ENCODE data around the gene BIRC2. TPM values are rescaled to one million over a fixed set of nuclear protein-coding genes. Genes with fewer than 3 reads are reported as not detected.
A peak's percentile ranks its signal among the peaks of the same experiment; 100 is the strongest.
"Not testable (repeated sequence)": the region's sequence is repeated elsewhere in the genome, so short reads cannot be mapped to it uniquely, and the experiment has no call there.

BIRC2 gene
- 10 to 100 TPM; 11.1 to 17.5 TPM for polyA plus RNA-seq

GRCh38 chr11:102346748-102347461, at the start of gene BIRC2:
TSS of gene BIRC2 (plus strand) at chr11:102347214. CDS start at chr11:102349855, 2,641 bp downstream.
- Histone ChIP-seq H3K9me3 (ENCODE audit: control insufficient read depth in 2 of 2, insufficient read depth in 1 of 2, low read depth in 1 of 2, low read length in 1 of 2) (no peaks in the 10 kb centered on the region), H3K4me1 (ENCODE audit: control insufficient read depth in 2 of 2, insufficient read depth in 2 of 2, low read length in 1 of 2) (no peaks in the 10 kb centered on the region), H3K4me3 (ENCODE audit: low read depth in 1 of 2, low read length in 2 of 2) (peak within 1 kb of the TSS; percentile 70 to 71), H3K27ac (ENCODE audit: low read depth in 2 of 2, low read length in 1 of 2) (peak within 1 kb of the TSS; percentile 97 to 99), H3K27me3 (ENCODE audit: control insufficient read depth in 1 of 2, insufficient read depth in 2 of 2, low read length in 2 of 2) (no peaks in the 10 kb centered on the region), H3K36me3 (ENCODE audit: control insufficient read depth in 2 of 2, insufficient read depth in 2 of 2, low read length in 1 of 2) (no peaks in the 10 kb centered on the region)
- WGBS, 2 donors: 0% methylated on average over 67 to 77 of the region's 77 CpGs

- not testable (repeated sequence) for H3K27ac ChIP-seq (ENCODE audit: low read depth in 2 of 2, low read length in 1 of 2); H3K36me3 ChIP-seq (ENCODE audit: control insufficient read depth in 2 of 2, insufficient read depth in 2 of 2, low read length in 1 of 2); H3K4me3 ChIP-seq (ENCODE audit: low read depth in 1 of 2, low read length in 2 of 2); H3K27me3 ChIP-seq (ENCODE audit: control insufficient read depth in 1 of 2, insufficient read depth in 2 of 2, low read length in 2 of 2); H3K9me3 ChIP-seq (ENCODE audit: control insufficient read depth in 2 of 2, insufficient read depth in 1 of 2, low read depth in 1 of 2, low read length in 1 of 2); H3K4me1 ChIP-seq (ENCODE audit: control insufficient read depth in 2 of 2, insufficient read depth in 2 of 2, low read length in 1 of 2)
- 53 to 65% methylated on average over 2 of the region's 2 CpGs for WGBS, 2 donors
Observed at GRCh38 chr11:102300837-102301236, 46.2 kb upstream of the BIRC2 start.

GRCh38 chr11:102302241-102302640, 44.8 kb upstream of the BIRC2 start:
- no peaks in the 10 kb centered on the region for H3K27me3 ChIP-seq (ENCODE audit: control insufficient read depth in 1 of 2, insufficient read depth in 2 of 2, low read length in 2 of 2)
- no peaks in the 10 kb centered on the region for H3K36me3 ChIP-seq (ENCODE audit: control insufficient read depth in 2 of 2, insufficient read depth in 2 of 2, low read length in 1 of 2)
- 84 to 85% methylated on average over 1 of the region's 1 CpG for WGBS, 2 donors
- H3K9me3 ChIP-seq (ENCODE audit: control insufficient read depth in 2 of 2, insufficient read depth in 1 of 2, low read depth in 1 of 2, low read length in 1 of 2): peaks cover 0 to 6% of the 10 kb centered on the region in 2 donors
- H3K4me1 ChIP-seq (ENCODE audit: control insufficient read depth in 2 of 2, insufficient read depth in 2 of 2, low read length in 1 of 2): peaks cover 0 to 7% of the 10 kb centered on the region in 2 donors
- no peak overlapping the region for H3K4me3 ChIP-seq (ENCODE audit: low read depth in 1 of 2, low read length in 2 of 2)
- H3K27ac ChIP-seq (ENCODE audit: low read depth in 2 of 2, low read length in 1 of 2): no peak overlapping the region

GRCh38 chr11:102304686-102305085, 42.3 kb upstream of the BIRC2 start:
- 89 to 94% methylated on average over 4 of the region's 4 CpGs for WGBS, 2 donors
- H3K9me3 ChIP-seq (ENCODE audit: control insufficient read depth in 2 of 2, insufficient read depth in 1 of 2, low read depth in 1 of 2, low read length in 1 of 2): peaks cover 0 to 6% of the 10 kb centered on the region in 2 donors
- H3K27me3 ChIP-seq (ENCODE audit: control insufficient read depth in 1 of 2, insufficient read depth in 2 of 2, low read length in 2 of 2): no peaks in the 10 kb centered on the region

GRCh38 chr11:102305352-102306047, 41.5 kb upstream of the BIRC2 start:
- H3K27ac ChIP-seq (ENCODE audit: low read depth in 2 of 2, low read length in 1 of 2): peak overlapping the region; percentile 60 to 67
- H3K4me3 ChIP-seq (ENCODE audit: low read depth in 1 of 2, low read length in 2 of 2): no peak overlapping the region

More at GRCh38 chr11:102304686-102305085, 42.3 kb upstream of the BIRC2 start:
- Histone ChIP-seq H3K4me1 (ENCODE audit: control insufficient read depth in 2 of 2, insufficient read depth in 2 of 2, low read length in 1 of 2) (peaks cover 0 to 7% of the 10 kb centered on the region in 2 donors), H3K4me3 (ENCODE audit: low read depth in 1 of 2, low read length in 2 of 2) (no peak overlapping the region), H3K36me3 (ENCODE audit: control insufficient read depth in 2 of 2, insufficient read depth in 2 of 2, low read length in 1 of 2) (no peaks in the 10 kb centered on the region), H3K27ac (ENCODE audit: low read depth in 2 of 2, low read length in 1 of 2) (no peak overlapping the region)

GRCh38 chr11:102306048-102306597, 40.9 kb upstream of the BIRC2 start:
- H3K4me1 ChIP-seq (ENCODE audit: control insufficient read depth in 2 of 2, insufficient read depth in 2 of 2, low read length in 1 of 2): peaks cover 0 to 3% of the 10 kb centered on the region in 2 donors
- no peak overlapping the region for H3K4me3 ChIP-seq (ENCODE audit: low read depth in 1 of 2, low read length in 2 of 2)
- H3K27ac ChIP-seq (ENCODE audit: low read depth in 2 of 2, low read length in 1 of 2): peak overlapping the region; percentile 60 to 67
- peaks cover 0 to 6% of the 10 kb centered on the region in 2 donors for H3K9me3 ChIP-seq (ENCODE audit: control insufficient read depth in 2 of 2, insufficient read depth in 1 of 2, low read depth in 1 of 2, low read length in 1 of 2)
- no peaks in the 10 kb centered on the region for H3K36me3 ChIP-seq (ENCODE audit: control insufficient read depth in 2 of 2, insufficient read depth in 2 of 2, low read length in 1 of 2)
- WGBS, 2 donors: 49 to 53% methylated on average over 5 of the region's 5 CpGs
- H3K27me3 ChIP-seq (ENCODE audit: control insufficient read depth in 1 of 2, insufficient read depth in 2 of 2, low read length in 2 of 2): no peaks in the 10 kb centered on the region

More at GRCh38 chr11:102305352-102306047, 41.5 kb upstream of the BIRC2 start:
- WGBS, 2 donors: 57 to 62% methylated on average over 3 of the region's 3 CpGs
- Histone ChIP-seq H3K9me3 (ENCODE audit: control insufficient read depth in 2 of 2, insufficient read depth in 1 of 2, low read depth in 1 of 2, low read length in 1 of 2) (peaks cover 0 to 6% of the 10 kb centered on the region in 2 donors), H3K4me1 (ENCODE audit: control insufficient read depth in 2 of 2, insufficient read depth in 2 of 2, low read length in 1 of 2) (peaks cover 0 to 7% of the 10 kb centered on the region in 2 donors), H3K36me3 (ENCODE audit: control insufficient read depth in 2 of 2, insufficient read depth in 2 of 2, low read length in 1 of 2) (no peaks in the 10 kb centered on the region), H3K27me3 (ENCODE audit: control insufficient read depth in 1 of 2, insufficient read depth in 2 of 2, low read length in 2 of 2) (no peaks in the 10 kb centered on the region)

- 34 to 39% methylated on average over 9 of the region's 9 CpGs for WGBS, 2 donors
- Histone ChIP-seq H3K27ac (ENCODE audit: low read depth in 2 of 2, low read length in 1 of 2) (no peak overlapping the region), H3K27me3 (ENCODE audit: control insufficient read depth in 1 of 2, insufficient read depth in 2 of 2, low read length in 2 of 2) (no peaks in the 10 kb centered on the region)
Observed at GRCh38 chr11:102306817-102307726, 39.9 kb upstream of the BIRC2 start.

GRCh38 chr11:102307727-102308038, 39.3 kb upstream of the BIRC2 start:
- Histone ChIP-seq H3K27ac (ENCODE audit: low read depth in 2 of 2, low read length in 1 of 2) (no peak overlapping the region), H3K36me3 (ENCODE audit: control insufficient read depth in 2 of 2, insufficient read depth in 2 of 2, low read length in 1 of 2) (no peaks in the 10 kb centered on the region), H3K9me3 (ENCODE audit: control insufficient read depth in 2 of 2, insufficient read depth in 1 of 2, low read depth in 1 of 2, low read length in 1 of 2) (peaks cover 0 to under 1% of the 10 kb centered on the region in 2 donors), H3K4me1 (ENCODE audit: control insufficient read depth in 2 of 2, insufficient read depth in 2 of 2, low read length in 1 of 2) (peaks cover 0 to 3% of the 10 kb centered on the region in 2 donors), H3K4me3 (ENCODE audit: low read depth in 1 of 2, low read length in 2 of 2) (no peak overlapping the region), H3K27me3 (ENCODE audit: control insufficient read depth in 1 of 2, insufficient read depth in 2 of 2, low read length in 2 of 2) (no peaks in the 10 kb centered on the region)

More at GRCh38 chr11:102306817-102307726, 39.9 kb upstream of the BIRC2 start:
- peaks cover 0 to 3% of the 10 kb centered on the region in 2 donors for H3K4me1 ChIP-seq (ENCODE audit: control insufficient read depth in 2 of 2, insufficient read depth in 2 of 2, low read length in 1 of 2)
- peaks cover 0 to 6% of the 10 kb centered on the region in 2 donors for H3K9me3 ChIP-seq (ENCODE audit: control insufficient read depth in 2 of 2, insufficient read depth in 1 of 2, low read depth in 1 of 2, low read length in 1 of 2)
- H3K4me3 ChIP-seq (ENCODE audit: low read depth in 1 of 2, low read length in 2 of 2): no peak overlapping the region
- H3K36me3 ChIP-seq (ENCODE audit: control insufficient read depth in 2 of 2, insufficient read depth in 2 of 2, low read length in 1 of 2): no peaks in the 10 kb centered on the region

Data from esophagus (tissue), 2 donors.